PFSK-1 (cell line): Measurements from ENCODE around the gene SLC26A8.

Experiments
- FOXP2 ChIP-seq: optimal IDR thresholded peaks from 2 replicates; pipeline ENCODE3; 2011; ENCODE audit warnings: borderline replicate concordance, control low read depth, inconsistent platforms; ENCODE audit not compliant: insufficient read depth; ENCODE audit errors: extremely low read length, extremely low read depth
- POLR2AphosphoS5 ChIP-seq: IDR thresholded peaks from 2 replicates; pipeline ENCODE4 v1.6.1; 2012; ENCODE audit warnings: low read depth, mild to moderate bottlenecking, control low read depth, low read length, moderate library complexity
- SIN3A ChIP-seq: IDR thresholded peaks from 2 replicates; pipeline ENCODE4 v1.6.1; 2012; ENCODE audit warnings: mild to moderate bottlenecking, low read length, moderate library complexity, borderline replicate concordance; ENCODE audit not compliant: insufficient read depth
- TAF1 ChIP-seq: IDR thresholded peaks from 2 replicates; pipeline ENCODE4 v1.6.1; 2012; ENCODE audit warnings: low read length, control low read depth, borderline replicate concordance; ENCODE audit not compliant: insufficient read depth
- TF ChIP-seq, protein P1 (sequence below), 2 experiments: IDR thresholded peaks; 2 replicates each; pipeline versions ENCODE4 v1.6.1 to v1.8.0; 2011 to 2012; ENCODE audit warnings: low read depth in 2 of 2, low read length in 2 of 2, control low read depth in 1 of 2, inconsistent platforms in 1 of 2, mild to moderate bottlenecking in 1 of 2, moderate library complexity in 1 of 2; ENCODE audit not compliant: insufficient read depth in 1 of 2

DNA sequence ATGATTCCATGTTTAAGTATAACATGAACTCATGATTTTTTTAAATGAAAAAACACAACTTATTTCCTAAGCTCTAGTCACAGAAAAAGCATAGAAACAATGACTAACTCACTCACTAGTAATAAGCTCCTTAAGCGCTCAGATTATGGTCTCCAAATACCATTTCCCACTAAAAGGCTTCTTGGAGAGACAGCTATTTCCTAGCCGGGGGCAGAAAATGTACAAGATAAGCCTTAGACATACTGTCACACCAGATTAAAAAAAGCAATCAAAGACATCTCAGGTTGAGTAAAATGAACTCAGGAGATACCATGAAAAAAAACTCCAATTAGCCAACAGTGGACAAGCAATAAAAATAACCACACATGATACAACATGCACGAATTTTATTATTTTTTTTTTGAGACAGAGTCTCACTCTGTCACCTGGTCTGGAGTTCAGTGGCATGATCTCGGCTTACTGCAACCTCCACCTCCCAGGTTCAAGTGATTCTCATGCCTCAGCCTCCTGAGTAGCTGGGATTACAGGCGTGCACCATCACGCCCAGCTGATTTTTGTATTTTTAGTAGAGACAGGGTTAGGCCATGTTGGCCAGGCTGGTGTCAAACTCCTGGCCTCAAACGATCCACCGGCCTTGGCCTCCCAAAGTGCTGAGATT, 118.5 kb downstream of the SLC26A8 start:
- TF ChIP-seq SIN3A = no peak
- TF ChIP-seq POLR2AphosphoS5 = no peak
- no peak for TF ChIP-seq TAF1
- TF ChIP-seq, protein P1, sequence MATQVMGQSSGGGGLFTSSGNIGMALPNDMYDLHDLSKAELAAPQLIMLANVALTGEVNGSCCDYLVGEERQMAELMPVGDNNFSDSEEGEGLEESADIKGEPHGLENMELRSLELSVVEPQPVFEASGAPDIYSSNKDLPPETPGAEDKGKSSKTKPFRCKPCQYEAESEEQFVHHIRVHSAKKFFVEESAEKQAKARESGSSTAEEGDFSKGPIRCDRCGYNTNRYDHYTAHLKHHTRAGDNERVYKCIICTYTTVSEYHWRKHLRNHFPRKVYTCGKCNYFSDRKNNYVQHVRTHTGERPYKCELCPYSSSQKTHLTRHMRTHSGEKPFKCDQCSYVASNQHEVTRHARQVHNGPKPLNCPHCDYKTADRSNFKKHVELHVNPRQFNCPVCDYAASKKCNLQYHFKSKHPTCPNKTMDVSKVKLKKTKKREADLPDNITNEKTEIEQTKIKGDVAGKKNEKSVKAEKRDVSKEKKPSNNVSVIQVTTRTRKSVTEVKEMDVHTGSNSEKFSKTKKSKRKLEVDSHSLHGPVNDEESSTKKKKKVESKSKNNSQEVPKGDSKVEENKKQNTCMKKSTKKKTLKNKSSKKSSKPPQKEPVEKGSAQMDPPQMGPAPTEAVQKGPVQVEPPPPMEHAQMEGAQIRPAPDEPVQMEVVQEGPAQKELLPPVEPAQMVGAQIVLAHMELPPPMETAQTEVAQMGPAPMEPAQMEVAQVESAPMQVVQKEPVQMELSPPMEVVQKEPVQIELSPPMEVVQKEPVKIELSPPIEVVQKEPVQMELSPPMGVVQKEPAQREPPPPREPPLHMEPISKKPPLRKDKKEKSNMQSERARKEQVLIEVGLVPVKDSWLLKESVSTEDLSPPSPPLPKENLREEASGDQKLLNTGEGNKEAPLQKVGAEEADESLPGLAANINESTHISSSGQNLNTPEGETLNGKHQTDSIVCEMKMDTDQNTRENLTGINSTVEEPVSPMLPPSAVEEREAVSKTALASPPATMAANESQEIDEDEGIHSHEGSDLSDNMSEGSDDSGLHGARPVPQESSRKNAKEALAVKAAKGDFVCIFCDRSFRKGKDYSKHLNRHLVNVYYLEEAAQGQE (IDR thresholded peaks at IDR 0.05; ENCODE audit: insufficient read depth in 1 of 2, low read depth in 2 of 2, low read length in 2 of 2) = no peak
- TF ChIP-seq FOXP2 = no peak
